KMS-11 (cell line): ENCODE measurements around the gene FILIP1.

ENCODE experiments used
- H2AFZ ChIP-seq: fragments of 200-600 bp; sonication (generic); 2 replicates; pipeline ENCODE4 v1.6.1; 2016; ENCODE audit warnings: antibody characterized with exemption, mixed run types, low read depth
- H3K27ac ChIP-seq: fragments of 200-600 bp; sonication (generic); 2 replicates; pipeline ENCODE4 v1.6.1; 2016; ENCODE audit warnings: mild to moderate bottlenecking, mixed run types
- H3K27me3 ChIP-seq: fragments of 200-600 bp; sonication (generic); 2 replicates; pipeline ENCODE4 v1.6.1; 2017; ENCODE audit warnings: mild to moderate bottlenecking, low read depth, mixed run types, moderate library complexity; ENCODE audit not compliant: insufficient read depth
- H3K36me3 ChIP-seq: fragments of 200-600 bp; sonication (generic); 2 replicates; pipeline ENCODE4 v1.6.1; 2017; ENCODE audit warnings: mild to moderate bottlenecking, mixed run types; ENCODE audit not compliant: insufficient read depth
- H3K4me1 ChIP-seq: fragments of 200-600 bp; sonication (generic); 2 replicates; pipeline ENCODE4 v1.6.1; 2016; ENCODE audit warnings: mild to moderate bottlenecking, low read depth, mixed run types; ENCODE audit not compliant: poor library complexity, severe bottlenecking
- H3K4me2 ChIP-seq: fragments of 200-600 bp; sonication (generic); 2 replicates; pipeline ENCODE4 v1.7.0; 2016; ENCODE audit warnings: mild to moderate bottlenecking, mixed run types
- H3K4me3 ChIP-seq: fragments of 200-600 bp; sonication (generic); IDR thresholded peaks from 2 replicates; pipeline ENCODE4 v1.6.1; 2017; ENCODE audit warnings: low read depth, low read length, mixed read lengths; ENCODE audit not compliant: insufficient read depth
- H3K79me2 ChIP-seq: fragments of 200-600 bp; sonication (generic); 2 replicates; pipeline ENCODE4 v1.6.1; 2016; ENCODE audit warnings: low read depth, mixed run types; ENCODE audit not compliant: insufficient read depth
- H3K9ac ChIP-seq: fragments of 200-600 bp; sonication (generic); 2 replicates; pipeline ENCODE4 v1.6.1; 2016; ENCODE audit warnings: mild to moderate bottlenecking, mixed run types
- H4K20me1 ChIP-seq: fragments of 200-600 bp; sonication (generic); 2 replicates; pipeline ENCODE4 v1.6.1; 2016; ENCODE audit warnings: mild to moderate bottlenecking, mixed run types; ENCODE audit not compliant: insufficient read depth
- CTCF ChIP-seq: fragments of 200-600 bp; sonication (generic); conservative IDR thresholded peaks from 2 replicates; pipeline ENCODE4 v1.6.1; 2017; ENCODE audit warnings: low read depth, mild to moderate bottlenecking, antibody characterized with exemption, low read length, moderate library complexity, mixed read lengths

Gene FILIP1

GRCh38 chr6:75318900-75319299, 174.7 kb downstream of the FILIP1 start:
- TF ChIP-seq CTCF = no peak
- no peak overlapping the region for H2AFZ ChIP-seq

GRCh38 chr6:75317503-75318206, 175.9 kb downstream of the FILIP1 start:
- H3K9ac ChIP-seq = no peak overlapping the region
- no peak overlapping the region for H3K4me3 ChIP-seq
- no peak overlapping the region for H3K27ac ChIP-seq
- no peaks in the 10 kb centered on the region for H3K36me3 ChIP-seq
- H2AFZ ChIP-seq = no peak overlapping the region
- H3K4me1 ChIP-seq = no peaks in the 10 kb centered on the region
- no peak overlapping the region for H3K4me2 ChIP-seq
- H3K27me3 ChIP-seq = no peaks in the 10 kb centered on the region
- no peak for TF ChIP-seq CTCF
- H4K20me1 ChIP-seq = no peaks in the 10 kb centered on the region
- H3K79me2 ChIP-seq = no peaks in the 10 kb centered on the region

More at GRCh38 chr6:75318900-75319299, 174.7 kb downstream of the FILIP1 start:
- Histone ChIP-seq H3K4me2 (no peak overlapping the region), H3K27ac (no peak overlapping the region), H3K79me2 (no peaks in the 10 kb centered on the region), H3K4me3 (no peak overlapping the region), H4K20me1 (no peaks in the 10 kb centered on the region), H3K4me1 (no peaks in the 10 kb centered on the region), H3K27me3 (no peaks in the 10 kb centered on the region), H3K36me3 (no peaks in the 10 kb centered on the region), H3K9ac (no peak overlapping the region)

GRCh38 chr6:75315978-75316377, 177.6 kb downstream of the FILIP1 start:
- H3K9ac ChIP-seq = no peak overlapping the region
- H4K20me1 ChIP-seq = no peaks in the 10 kb centered on the region
- no peak overlapping the region for H3K4me3 ChIP-seq
- no peaks in the 10 kb centered on the region for H3K27me3 ChIP-seq
- no peak overlapping the region for H2AFZ ChIP-seq
- H3K4me1 ChIP-seq = no peaks in the 10 kb centered on the region
- H3K4me2 ChIP-seq = no peak overlapping the region
- no peaks in the 10 kb centered on the region for H3K79me2 ChIP-seq
- no peak overlapping the region for H3K27ac ChIP-seq
- TF ChIP-seq CTCF = no peak
- H3K36me3 ChIP-seq = no peaks in the 10 kb centered on the region

- TF ChIP-seq CTCF = no peak
- Histone ChIP-seq H2AFZ (no peak overlapping the region), H3K27ac (no peak overlapping the region), H3K4me3 (no peak overlapping the region), H4K20me1 (no peaks in the 10 kb centered on the region), H3K9ac (no peak overlapping the region), H3K4me2 (no peak overlapping the region), H3K36me3 (no peaks in the 10 kb centered on the region), H3K79me2 (no peaks in the 10 kb centered on the region), H3K27me3 (no peaks in the 10 kb centered on the region), H3K4me1 (peaks cover 11% of the 10 kb centered on the region)
Observed at GRCh38 chr6:75308250-75308988, 185.2 kb downstream of the FILIP1 start.
